Measurements from ENCODE around the gene DCP1A. TPM values are rescaled to one million over a fixed set of nuclear protein-coding genes. Genes with fewer than 3 reads are reported as not detected.
"Not testable (repeated sequence)": the region's sequence is repeated elsewhere in the genome, so short reads cannot be mapped to it uniquely, and the experiment has no call there.

The DCP1A gene
- total and polyA plus RNA-seq, 7 donors: 4.8 to 19.3 (median 16.2) TPM

DNA sequence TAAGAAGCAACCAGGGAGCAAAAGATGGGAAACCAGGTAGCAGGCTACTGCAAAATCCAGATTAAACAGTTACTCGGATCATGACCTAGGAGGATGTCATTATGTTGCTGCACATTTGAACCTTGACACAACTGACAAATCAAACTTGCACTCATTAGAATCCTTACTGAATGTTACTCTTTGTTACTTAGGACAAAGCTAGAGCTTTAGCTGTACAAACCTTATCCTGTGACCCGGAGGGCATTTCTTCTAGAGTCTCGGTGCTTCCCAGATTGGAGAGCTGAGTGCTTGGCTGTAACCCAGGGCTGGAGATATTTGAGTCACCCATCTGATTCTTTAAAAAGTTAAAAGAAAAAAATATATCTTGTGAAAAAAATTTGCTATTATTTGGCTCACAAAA lies 43.4 kb downstream of the DCP1A start:
- DNase-seq (no peak), ATAC-seq (no peak)
- Histone ChIP-seq H3K9me3 (no peaks in the 10 kb centered on the region), H3K4me1 (peaks cover 12% of the 10 kb centered on the region), H3K36me3 (ENCODE audit: insufficient read depth in 1 of 2, low read depth in 1 of 2) (peaks cover 6 to 51% of the 10 kb centered on the region in 2 donors), H3K27me3 (ENCODE audit: insufficient read depth in 3 of 3, low read length in 2 of 3) (no peaks in the 10 kb centered on the region), H3K4me3 (no peak overlapping the region), H3K27ac (peak overlapping the region; percentile 21)
- 33 to 64% (median 39%) methylated on average over 3 of the region's 3 CpGs for WGBS, 3 donors
- intact Hi-C loops (cut with DNase I): loop anchor here in 1 of 2 donors (5.0 kb wide), 1 partner anchor 408 kb away; no protein-coding TSS in a partner anchor
- TF ChIP-seq, protein P1, sequence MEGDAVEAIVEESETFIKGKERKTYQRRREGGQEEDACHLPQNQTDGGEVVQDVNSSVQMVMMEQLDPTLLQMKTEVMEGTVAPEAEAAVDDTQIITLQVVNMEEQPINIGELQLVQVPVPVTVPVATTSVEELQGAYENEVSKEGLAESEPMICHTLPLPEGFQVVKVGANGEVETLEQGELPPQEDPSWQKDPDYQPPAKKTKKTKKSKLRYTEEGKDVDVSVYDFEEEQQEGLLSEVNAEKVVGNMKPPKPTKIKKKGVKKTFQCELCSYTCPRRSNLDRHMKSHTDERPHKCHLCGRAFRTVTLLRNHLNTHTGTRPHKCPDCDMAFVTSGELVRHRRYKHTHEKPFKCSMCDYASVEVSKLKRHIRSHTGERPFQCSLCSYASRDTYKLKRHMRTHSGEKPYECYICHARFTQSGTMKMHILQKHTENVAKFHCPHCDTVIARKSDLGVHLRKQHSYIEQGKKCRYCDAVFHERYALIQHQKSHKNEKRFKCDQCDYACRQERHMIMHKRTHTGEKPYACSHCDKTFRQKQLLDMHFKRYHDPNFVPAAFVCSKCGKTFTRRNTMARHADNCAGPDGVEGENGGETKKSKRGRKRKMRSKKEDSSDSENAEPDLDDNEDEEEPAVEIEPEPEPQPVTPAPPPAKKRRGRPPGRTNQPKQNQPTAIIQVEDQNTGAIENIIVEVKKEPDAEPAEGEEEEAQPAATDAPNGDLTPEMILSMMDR (IDR thresholded peaks at IDR 0.05): no peak

DNA sequence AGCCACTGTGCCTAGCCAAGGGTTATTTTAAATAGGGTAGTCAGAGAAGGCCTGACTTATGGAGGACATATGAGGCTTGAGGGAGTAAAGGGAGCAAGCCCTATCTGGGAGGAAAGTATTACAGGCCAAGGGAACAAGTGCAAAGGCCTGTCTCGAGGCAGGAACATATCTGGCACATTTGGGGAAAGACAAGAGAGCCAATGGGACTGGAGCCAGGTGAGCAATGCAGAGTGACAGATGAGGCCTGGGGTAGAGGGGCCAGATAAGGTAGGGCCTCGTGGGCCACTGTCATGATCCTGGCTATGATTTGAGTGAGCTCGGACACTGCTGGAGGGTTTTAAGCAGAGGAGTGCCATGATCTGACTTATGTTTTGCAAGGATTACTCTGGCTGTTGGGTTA lies 43.8 kb downstream of the DCP1A start:
- Histone ChIP-seq H3K36me3 (ENCODE audit: insufficient read depth in 1 of 2, low read depth in 1 of 2) (peaks cover 6 to 51% of the 10 kb centered on the region in 2 donors), H3K4me3 (no peak overlapping the region), H3K27me3 (ENCODE audit: insufficient read depth in 3 of 3, low read length in 2 of 3) (no peaks in the 10 kb centered on the region), H3K4me1 (peaks cover 12% of the 10 kb centered on the region), H3K9me3 (no peaks in the 10 kb centered on the region), H3K27ac (peak overlapping the region; percentile 21)
- ATAC-seq (peak; percentile 85 to 91 (median 90)), DNase-seq (peak; percentile 36 to 80)
- WGBS, 3 donors: 23 to 30% (median 25%) methylated on average over 3 of the region's 3 CpGs
- TF ChIP-seq, protein P1 (IDR thresholded peaks at IDR 0.05): no peak
- intact Hi-C loops (cut with DNase I): loop anchor here in 1 of 2 donors (5.0 kb wide), 1 partner anchor 409 kb away; no protein-coding TSS in a partner anchor

DNA sequence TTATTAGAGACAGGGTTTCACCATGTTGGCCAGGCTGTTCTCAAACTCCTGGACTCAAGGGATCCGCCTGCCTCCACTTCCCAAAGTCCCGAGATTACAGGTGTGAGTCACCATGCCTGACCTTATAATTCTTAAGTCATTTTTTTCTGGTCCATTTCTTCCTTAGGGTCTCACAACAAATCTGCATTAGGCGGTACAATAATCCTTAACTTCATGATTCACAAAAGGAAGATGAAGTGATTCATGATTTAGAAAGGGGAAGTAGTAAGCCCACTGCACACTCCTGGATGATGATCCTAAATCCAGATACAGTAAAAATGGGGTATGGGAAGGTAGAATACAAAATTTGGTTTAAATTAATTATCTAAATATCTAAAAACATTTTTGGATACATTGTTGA lies 46.5 kb downstream of the DCP1A start:
- no peak for DNase-seq
- H3K4me3 ChIP-seq: no peak overlapping the region
- TF ChIP-seq, protein P1 (IDR thresholded peaks at IDR 0.05): no peak
- no peaks in the 10 kb centered on the region for H3K9me3 ChIP-seq
- intact Hi-C loops (cut with DNase I): loop anchor here in 1 of 2 donors (5.0 kb wide), 1 partner anchor 411 kb away; no protein-coding TSS in a partner anchor
- H3K36me3 ChIP-seq (ENCODE audit: insufficient read depth in 1 of 2, low read depth in 1 of 2): peaks cover 6 to 53% of the 10 kb centered on the region in 2 donors
- H3K4me1 ChIP-seq: peaks cover 11% of the 10 kb centered on the region
- no peak overlapping the region for H3K27ac ChIP-seq
- no peak for ATAC-seq
- H3K27me3 ChIP-seq (ENCODE audit: insufficient read depth in 3 of 3, low read length in 2 of 3): no peaks in the 10 kb centered on the region
- WGBS, 3 donors: 85 to 95% (median 95%) methylated on average over 3 of the region's 3 CpGs

DNA sequence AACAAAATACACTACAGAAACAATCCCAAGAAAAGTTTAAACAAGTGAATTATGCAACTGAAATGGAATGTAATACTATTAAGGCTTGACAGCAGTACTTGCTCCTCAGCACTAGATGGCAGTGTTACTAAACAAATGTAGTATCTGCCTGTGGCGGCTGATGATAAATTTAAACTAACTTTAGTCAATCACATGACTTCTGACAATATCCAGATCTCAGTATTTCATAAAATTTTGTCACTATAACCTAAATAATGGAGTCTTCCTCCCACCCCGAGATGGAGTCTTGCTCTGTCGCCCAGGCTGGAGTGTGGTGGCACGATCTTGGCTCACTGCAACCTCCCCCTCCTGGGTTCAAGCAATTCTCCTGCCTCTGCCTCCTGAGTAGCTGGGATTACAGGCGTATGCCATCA lies 47.7 kb downstream of the DCP1A start:
- not testable (repeated sequence) for H3K4me3 ChIP-seq; H3K9me3 ChIP-seq; H3K27me3 ChIP-seq (ENCODE audit: insufficient read depth in 3 of 3, low read length in 2 of 3); DNase-seq
- intact Hi-C loops (cut with DNase I): loop anchor here (1.0 to 5.0 kb wide), 2 partner anchors 411 to 413 kb away; no protein-coding TSS in a partner anchor
- Histone ChIP-seq H3K27ac (peak overlapping the region; percentile 37), H3K36me3 (ENCODE audit: insufficient read depth in 1 of 2, low read depth in 1 of 2) (peaks cover 6 to 53% of the 10 kb centered on the region in 2 donors), H3K4me1 (peaks cover 21% of the 10 kb centered on the region)
- ATAC-seq: peak in 3 of 4 donors; percentile 44 to 64 (median 52)
- TF ChIP-seq, protein P1 (IDR thresholded peaks at IDR 0.05): peak; percentile 87
- WGBS, 3 donors: 49 to 56% (median 55%) methylated on average over 5 of the region's 5 CpGs

DNA sequence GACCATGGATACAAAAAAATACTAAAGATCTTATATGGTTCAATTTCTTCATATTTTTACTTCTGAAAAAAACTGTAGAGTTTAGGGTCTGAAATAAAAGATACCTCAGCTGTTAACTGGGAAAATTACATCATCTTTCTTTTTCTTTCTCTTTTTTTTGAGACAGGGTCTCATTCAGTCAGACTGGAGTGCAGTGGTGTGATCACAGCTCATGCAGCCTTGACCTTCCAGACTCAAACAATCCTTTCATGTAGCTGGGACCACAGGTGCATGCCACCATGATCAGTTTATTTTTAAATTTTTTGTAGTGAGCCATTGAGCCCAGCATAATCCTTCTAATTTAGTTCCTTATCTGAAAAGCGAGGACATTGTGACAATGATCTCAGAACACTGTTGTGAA lies 51.9 kb downstream of the DCP1A start:
- no peak overlapping the region for H3K4me3 ChIP-seq
- DNase-seq: no peak
- peaks cover 0 to 61% of the 10 kb centered on the region in 2 donors for H3K36me3 ChIP-seq (ENCODE audit: insufficient read depth in 1 of 2, low read depth in 1 of 2)
- TF ChIP-seq, protein P1 (IDR thresholded peaks at IDR 0.05): no peak
- 93 to 96% (median 95%) methylated on average over 1 of the region's 1 CpG for WGBS, 3 donors
- peak overlapping the region; percentile 57 for H3K27ac ChIP-seq
- H3K27me3 ChIP-seq (ENCODE audit: insufficient read depth in 3 of 3, low read length in 2 of 3): no peaks in the 10 kb centered on the region
- H3K4me1 ChIP-seq: peaks cover 22% of the 10 kb centered on the region
- intact Hi-C loops (cut with DNase I): no loop called here
- no peak for ATAC-seq
- no peaks in the 10 kb centered on the region for H3K9me3 ChIP-seq
